NCI-H146 (cell line): ENCODE measurements around the gene ADAMTS2.

ENCODE experiments used
- DNase-seq: peaks from one replicate; lab custom pipeline; 2025; lab: John Stamatoyannopoulos, UW

The ADAMTS2 gene

GRCh38 chr5:179194201-179194910 lies 150.9 kb downstream of the ADAMTS2 start:
- DNase-seq: no peak

GRCh38 chr5:179193746-179194145 lies 151.5 kb downstream of the ADAMTS2 start:
- no peak for DNase-seq

GRCh38 chr5:179192891-179193470 lies 152.3 kb downstream of the ADAMTS2 start:
- no peak for DNase-seq

- DNase-seq: no peak
These were observed 152.9 kb downstream of the ADAMTS2 start for GRCh38 chr5:179192185-179192890.

- DNase-seq: no peak
These were observed 153.6 kb downstream of the ADAMTS2 start for GRCh38 chr5:179191506-179192184.

GRCh38 chr5:179190851-179191505 lies 154.3 kb downstream of the ADAMTS2 start:
- no peak for DNase-seq

- no peak for DNase-seq
These were observed 156.6 kb downstream of the ADAMTS2 start for GRCh38 chr5:179188636-179189035.

- DNase-seq: no peak
These were observed 157.3 kb downstream of the ADAMTS2 start for GRCh38 chr5:179187681-179188575.

GRCh38 chr5:179187229-179187678 lies 158.0 kb downstream of the ADAMTS2 start:
- no peak for DNase-seq

- DNase-seq: no peak
These were observed 158.5 kb downstream of the ADAMTS2 start for GRCh38 chr5:179186801-179187200.

- DNase-seq: no peak
These were observed 159.3 kb downstream of the ADAMTS2 start for GRCh38 chr5:179185941-179186411.

- DNase-seq: no peak
These were observed 159.9 kb downstream of the ADAMTS2 start for GRCh38 chr5:179185256-179185940.

GRCh38 chr5:179184521-179185050 lies 160.7 kb downstream of the ADAMTS2 start:
- no peak for DNase-seq

- DNase-seq: no peak
These were observed 161.8 kb downstream of the ADAMTS2 start for GRCh38 chr5:179183481-179183880.

GRCh38 chr5:179182601-179183000 lies 162.7 kb downstream of the ADAMTS2 start:
- no peak for DNase-seq

- DNase-seq: no peak
These were observed 163.3 kb downstream of the ADAMTS2 start for GRCh38 chr5:179181988-179182387.

GRCh38 chr5:179180921-179181645 lies 164.2 kb downstream of the ADAMTS2 start:
- no peak for DNase-seq

GRCh38 chr5:179180061-179180610 lies 165.1 kb downstream of the ADAMTS2 start:
- DNase-seq: no peak
